GM18907 (cell line): ENCODE measurements around the gene SLU7.

Source experiments
- ATAC-seq: cut with Tn5 transposase; IDR thresholded peaks from one replicate; pipeline ENCODE4 v1.9.1; 2021; ENCODE audit warnings: mild to moderate bottlenecking, moderate library complexity; ENCODE audit not compliant: unreplicated experiment

SLU7 gene

GRCh38 chr5:160420331-160420610 lies 1.4 kb upstream of the SLU7 start:
- ATAC-seq, result no peak

GRCh38 chr5:160419458-160420330 lies 813 bp upstream of the SLU7 start:
- peak; percentile 49 for ATAC-seq

- ATAC-seq, result peak; percentile 91
These were observed 19.2 kb downstream of the SLU7 start, which contains the start of gene FAM200C for GRCh38 chr5:160399402-160400353. Gene FAM200C (minus strand): TSS chr5:160400054. CDS start chr5:160395490, 4,564 bp downstream.

- no peak for ATAC-seq
These were observed 20.1 kb downstream of the SLU7 start for GRCh38 chr5:160398806-160399205.

- no peak for ATAC-seq
These were observed 21.4 kb downstream of the SLU7 start for GRCh38 chr5:160397492-160397891.

GRCh38 chr5:160395111-160395510 lies 23.8 kb downstream of the SLU7 start:
- ATAC-seq, result no peak

- ATAC-seq, result no peak
These were observed 27.8 kb downstream of the SLU7 start for GRCh38 chr5:160390787-160391696.

GRCh38 chr5:160387445-160387844 lies 31.4 kb downstream of the SLU7 start:
- no peak for ATAC-seq

GRCh38 chr5:160385496-160385895 lies 33.4 kb downstream of the SLU7 start:
- no peak for ATAC-seq

- no peak for ATAC-seq
These were observed 34.2 kb downstream of the SLU7 start for GRCh38 chr5:160384681-160385080.

GRCh38 chr5:160382346-160382745 lies 36.5 kb downstream of the SLU7 start:
- no peak for ATAC-seq

GRCh38 chr5:160380041-160380440 lies 38.8 kb downstream of the SLU7 start:
- ATAC-seq, result no peak

GRCh38 chr5:160379511-160379910 lies 39.4 kb downstream of the SLU7 start:
- no peak for ATAC-seq

GRCh38 chr5:160378330-160378729 lies 40.6 kb downstream of the SLU7 start:
- ATAC-seq, result no peak

GRCh38 chr5:160377651-160378050 lies 41.2 kb downstream of the SLU7 start:
- no peak for ATAC-seq

GRCh38 chr5:160376416-160376815 lies 42.5 kb downstream of the SLU7 start:
- no peak for ATAC-seq

GRCh38 chr5:160375701-160376100 lies 43.2 kb downstream of the SLU7 start:
- no peak for ATAC-seq

- no peak for ATAC-seq
These were observed 43.7 kb downstream of the SLU7 start for GRCh38 chr5:160375166-160375565.

GRCh38 chr5:160371294-160371693 lies 47.6 kb downstream of the SLU7 start:
- ATAC-seq, result no peak

GRCh38 chr5:160370713-160371034 lies 48.2 kb downstream of the SLU7 start:
- ATAC-seq, result no peak
